ENCODE measurements around the gene FBXO47. TPM values are rescaled to one million over a fixed set of nuclear protein-coding genes. Genes with fewer than 3 reads are reported as not detected.

The FBXO47 gene
- total and polyA plus RNA-seq, 2 of the 13 experiments (the other 11 are each of a cell fraction or from before 2014, with no cell fraction given), result not detected

DNA sequence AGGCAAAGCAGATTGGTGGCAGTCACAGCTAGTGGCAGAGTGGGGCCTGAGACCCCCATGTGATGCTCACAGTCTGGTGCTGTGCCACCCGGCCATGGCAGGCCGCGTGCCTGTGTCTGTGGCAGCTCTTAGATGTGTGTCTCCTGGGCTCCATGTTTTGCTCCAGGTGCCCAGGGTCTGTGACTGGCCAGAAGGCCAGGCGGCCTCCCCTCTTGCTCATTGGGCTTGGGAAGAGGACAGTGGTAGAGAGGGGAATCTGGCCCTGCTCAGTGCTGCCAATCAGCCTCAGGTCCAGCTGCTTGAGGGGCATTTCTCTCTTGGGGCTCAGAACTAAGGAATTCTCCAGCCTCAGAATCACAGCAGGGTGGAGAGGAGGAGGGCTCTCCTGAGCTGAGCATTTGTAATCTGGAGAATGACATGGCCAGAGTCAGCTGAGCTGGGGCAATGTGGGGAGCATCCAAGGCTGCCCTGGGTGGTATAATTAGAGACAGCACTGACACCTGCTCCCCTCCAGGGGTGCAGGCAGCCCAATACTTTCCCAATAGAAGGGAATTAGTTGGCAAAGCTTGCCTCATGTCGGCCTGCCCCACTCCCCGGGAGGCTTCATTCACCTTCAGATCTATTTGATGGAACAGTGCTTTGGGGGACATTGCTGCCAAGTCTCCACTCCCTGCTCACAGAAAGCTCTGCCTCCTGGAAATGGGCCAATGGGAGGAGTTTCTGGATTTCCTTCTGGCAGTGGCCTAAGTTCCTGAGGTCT, 44.5 kb downstream of the FBXO47 start (continued):
- TF ChIP-seq ZNF605 (CRISPR knock-in tag; IDR thresholded peaks at IDR 0.05) (0 out of 2 replicates have a peak, but pooled peaks have one; percentile 27), ZNF703 (CRISPR knock-in tag; IDR thresholded peaks at IDR 0.05; ENCODE audit: borderline replicate concordance) (no peak), CC2D1A (CRISPR knock-in tag; IDR thresholded peaks at IDR 0.05) (no peak), GATAD1 (CRISPR knock-in tag; IDR thresholded peaks at IDR 0.05) (no peak)

DNA sequence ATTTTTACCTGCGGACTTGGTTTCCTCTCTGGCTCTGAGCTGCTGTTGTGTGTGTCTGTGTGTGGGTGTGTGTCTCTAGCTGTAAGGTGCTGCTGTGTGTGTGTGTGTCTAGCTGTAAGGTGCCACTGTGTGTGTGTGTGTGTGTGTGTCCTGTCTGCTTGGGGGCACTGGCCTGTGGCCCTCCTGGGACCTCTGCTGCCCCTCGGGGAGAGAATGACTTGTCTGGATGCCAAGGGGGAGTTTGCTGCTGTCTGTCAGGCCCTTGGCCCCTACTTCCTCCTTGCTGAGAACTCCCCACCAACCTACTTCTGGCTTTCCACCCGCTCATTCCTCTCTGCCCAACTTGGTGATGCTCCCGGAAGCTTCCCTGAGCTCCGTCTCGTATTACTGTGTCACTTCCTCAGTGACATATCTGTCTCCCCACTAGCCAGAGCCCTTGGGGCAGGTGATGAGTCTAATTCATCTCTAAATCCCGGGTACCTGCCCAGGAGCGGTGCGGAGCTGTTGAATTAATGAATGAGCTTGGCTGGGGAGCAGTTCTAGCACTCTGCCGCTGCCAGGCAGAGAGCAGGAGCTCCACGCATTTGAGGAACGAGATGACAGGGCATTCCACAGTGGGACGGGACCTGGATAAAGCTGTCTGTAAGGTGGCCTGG, 45.3 kb downstream of the FBXO47 start:
- Histone ChIP-seq H3K4me1 (ENCODE audit: insufficient read depth, low read length) (peaks cover 20% of the 10 kb centered on the region), H3K36me3 (replicated peaks in 1 of 2; ENCODE audit: control insufficient read depth in 1 of 2, insufficient read depth in 2 of 2, low read length in 2 of 2) (peaks cover 16 to 33% of the 10 kb centered on the region in 2 experiments), H4K20me1 (ENCODE audit: insufficient read depth, low read length) (no peaks in the 10 kb centered on the region; the same call in 1 of the 2 replicates), H3K27me3 (ENCODE audit: control insufficient read depth in 1 of 2, insufficient read depth in 2 of 2, low read length in 2 of 2) (no peaks in the 10 kb centered on the region), H3K9me3 (ENCODE audit: low read length) (no peaks in the 10 kb centered on the region), H2AFZ (ENCODE audit: low read length) (no peak overlapping the region), H3K9ac (ENCODE audit: insufficient read depth, low read depth, low read length) (no peak overlapping the region), H3K79me2 (ENCODE audit: insufficient read depth, low read length) (no peaks in the 10 kb centered on the region), H3K27ac (ENCODE audit: extremely low read length, insufficient read depth, low read length) (no peak overlapping the region), H3K4me2 (ENCODE audit: low read depth, low read length) (no peak overlapping the region), H3K4me3 (replicated peaks in 1 of 3; ENCODE audit: insufficient read depth in 1 of 3, low read depth in 2 of 3, low read length in 3 of 3) (no peak overlapping the region)
- ChIA-PET POLR2A (interaction anchor here (1.6 to 4.6 kb wide), 3 partner anchors 49 to 68 kb away, joined by 4 to 35 read pairs (median 5); partner anchors contain the start of genes LASP1 and RPL23), CTCF (ENCODE audit: low intra/inter-chr PET ratio, low total read pairs) (no interaction called here)
- no TSS peak for BruUV-seq (replicated peaks)
- in situ Hi-C loops (cut with HindIII; ENCODE audit: extremely low pct_ligation_motif_present, low pct_unique_long_range_greater_than_20kb) (no loop called here), intact Hi-C loops (cut with micrococcal nuclease; ENCODE audit: unreplicated experiment) (no loop called here)
- DNase-seq (ENCODE audit: low spot score) (no peak), ATAC-seq (peak; percentile 9), FAIRE-seq (no peak)
- WGBS (ENCODE audit: low lambda C conversion rate), result 83% methylated on average over 13 of the region's 13 CpGs
- TF ChIP-seq, protein P1, sequence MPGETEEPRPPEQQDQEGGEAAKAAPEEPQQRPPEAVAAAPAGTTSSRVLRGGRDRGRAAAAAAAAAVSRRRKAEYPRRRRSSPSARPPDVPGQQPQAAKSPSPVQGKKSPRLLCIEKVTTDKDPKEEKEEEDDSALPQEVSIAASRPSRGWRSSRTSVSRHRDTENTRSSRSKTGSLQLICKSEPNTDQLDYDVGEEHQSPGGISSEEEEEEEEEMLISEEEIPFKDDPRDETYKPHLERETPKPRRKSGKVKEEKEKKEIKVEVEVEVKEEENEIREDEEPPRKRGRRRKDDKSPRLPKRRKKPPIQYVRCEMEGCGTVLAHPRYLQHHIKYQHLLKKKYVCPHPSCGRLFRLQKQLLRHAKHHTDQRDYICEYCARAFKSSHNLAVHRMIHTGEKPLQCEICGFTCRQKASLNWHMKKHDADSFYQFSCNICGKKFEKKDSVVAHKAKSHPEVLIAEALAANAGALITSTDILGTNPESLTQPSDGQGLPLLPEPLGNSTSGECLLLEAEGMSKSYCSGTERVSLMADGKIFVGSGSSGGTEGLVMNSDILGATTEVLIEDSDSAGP (CRISPR knock-in tag; IDR thresholded peaks at IDR 0.05; ENCODE audit: borderline replicate concordance), result peak; percentile 31; the same call in 1 of the 2 replicates
- TF ChIP-seq PAF1 (CRISPR knock-in tag; IDR thresholded peaks at IDR 0.05) (peak; percentile 43; the same call in 1 of the 2 replicates), ZNF619 (CRISPR knock-in tag; IDR thresholded peaks at IDR 0.05) (no peak), ZNF496 (CRISPR knock-in tag; IDR thresholded peaks at IDR 0.05; ENCODE audit: insufficient replicate concordance) (no peak), SOX13 (IDR thresholded peaks at IDR 0.05) (0 out of 2 replicates have a peak, but pooled peaks have one; percentile 14), SOX13 (CRISPR knock-in tag; conservative IDR thresholded peaks at IDR 0.05 in 1 of 2, IDR thresholded peaks at IDR 0.05 in 1 of 2) (no peak), ZSCAN12 (CRISPR knock-in tag; IDR thresholded peaks at IDR 0.05) (no peak), YY1 (IDR thresholded peaks at IDR 0.05; ENCODE audit: insufficient read depth, insufficient replicate concordance, low read depth, low read length) (no peak)
- TF ChIP-seq, protein P2, sequence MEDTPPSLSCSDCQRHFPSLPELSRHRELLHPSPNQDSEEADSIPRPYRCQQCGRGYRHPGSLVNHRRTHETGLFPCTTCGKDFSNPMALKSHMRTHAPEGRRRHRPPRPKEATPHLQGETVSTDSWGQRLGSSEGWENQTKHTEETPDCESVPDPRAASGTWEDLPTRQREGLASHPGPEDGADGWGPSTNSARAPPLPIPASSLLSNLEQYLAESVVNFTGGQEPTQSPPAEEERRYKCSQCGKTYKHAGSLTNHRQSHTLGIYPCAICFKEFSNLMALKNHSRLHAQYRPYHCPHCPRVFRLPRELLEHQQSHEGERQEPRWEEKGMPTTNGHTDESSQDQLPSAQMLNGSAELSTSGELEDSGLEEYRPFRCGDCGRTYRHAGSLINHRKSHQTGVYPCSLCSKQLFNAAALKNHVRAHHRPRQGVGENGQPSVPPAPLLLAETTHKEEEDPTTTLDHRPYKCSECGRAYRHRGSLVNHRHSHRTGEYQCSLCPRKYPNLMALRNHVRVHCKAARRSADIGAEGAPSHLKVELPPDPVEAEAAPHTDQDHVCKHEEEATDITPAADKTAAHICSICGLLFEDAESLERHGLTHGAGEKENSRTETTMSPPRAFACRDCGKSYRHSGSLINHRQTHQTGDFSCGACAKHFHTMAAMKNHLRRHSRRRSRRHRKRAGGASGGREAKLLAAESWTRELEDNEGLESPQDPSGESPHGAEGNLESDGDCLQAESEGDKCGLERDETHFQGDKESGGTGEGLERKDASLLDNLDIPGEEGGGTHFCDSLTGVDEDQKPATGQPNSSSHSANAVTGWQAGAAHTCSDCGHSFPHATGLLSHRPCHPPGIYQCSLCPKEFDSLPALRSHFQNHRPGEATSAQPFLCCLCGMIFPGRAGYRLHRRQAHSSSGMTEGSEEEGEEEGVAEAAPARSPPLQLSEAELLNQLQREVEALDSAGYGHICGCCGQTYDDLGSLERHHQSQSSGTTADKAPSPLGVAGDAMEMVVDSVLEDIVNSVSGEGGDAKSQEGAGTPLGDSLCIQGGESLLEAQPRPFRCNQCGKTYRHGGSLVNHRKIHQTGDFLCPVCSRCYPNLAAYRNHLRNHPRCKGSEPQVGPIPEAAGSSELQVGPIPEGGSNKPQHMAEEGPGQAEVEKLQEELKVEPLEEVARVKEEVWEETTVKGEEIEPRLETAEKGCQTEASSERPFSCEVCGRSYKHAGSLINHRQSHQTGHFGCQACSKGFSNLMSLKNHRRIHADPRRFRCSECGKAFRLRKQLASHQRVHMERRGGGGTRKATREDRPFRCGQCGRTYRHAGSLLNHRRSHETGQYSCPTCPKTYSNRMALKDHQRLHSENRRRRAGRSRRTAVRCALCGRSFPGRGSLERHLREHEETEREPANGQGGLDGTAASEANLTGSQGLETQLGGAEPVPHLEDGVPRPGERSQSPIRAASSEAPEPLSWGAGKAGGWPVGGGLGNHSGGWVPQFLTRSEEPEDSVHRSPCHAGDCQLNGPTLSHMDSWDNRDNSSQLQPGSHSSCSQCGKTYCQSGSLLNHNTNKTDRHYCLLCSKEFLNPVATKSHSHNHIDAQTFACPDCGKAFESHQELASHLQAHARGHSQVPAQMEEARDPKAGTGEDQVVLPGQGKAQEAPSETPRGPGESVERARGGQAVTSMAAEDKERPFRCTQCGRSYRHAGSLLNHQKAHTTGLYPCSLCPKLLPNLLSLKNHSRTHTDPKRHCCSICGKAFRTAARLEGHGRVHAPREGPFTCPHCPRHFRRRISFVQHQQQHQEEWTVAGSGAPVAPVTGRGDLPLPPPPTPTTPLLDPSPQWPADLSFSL (CRISPR knock-in tag; IDR thresholded peaks at IDR 0.05), result peak; percentile 70; the same call in 1 of the 2 replicates

Data from HepG2 (cell line).